SK-N-SH treated with all-trans-retinoic acid at 6 μM for 48 hours (cell line): Measurements from ENCODE around the gene SRGAP1.

Experiments
- ARNTL ChIP-seq: fragments of 450-650 bp; formaldehyde crosslinking; IDR thresholded peaks from 2 replicates; pipeline ENCODE4 v1.5.0; 2020; ENCODE audit warnings: low read depth, mild to moderate bottlenecking, moderate library complexity, borderline replicate concordance
- BACH2 ChIP-seq: fragments of 250-450 bp; sonication (Bioruptor Pico); IDR thresholded peaks from 2 replicates; pipeline ENCODE4 v1.9.0; 2021; ENCODE audit warnings: mild to moderate bottlenecking, borderline replicate concordance
- RARB ChIP-seq: fragments of 250-450 bp; sonication (Bioruptor Pico); IDR thresholded peaks from 2 replicates; pipeline ENCODE4 v1.8.0; 2021; ENCODE audit warnings: mild to moderate bottlenecking, moderate library complexity
- TF ChIP-seq, protein P1 (sequence below): fragments of 250-450 bp; sonication (Bioruptor Pico); IDR thresholded peaks from 2 replicates; pipeline ENCODE4 v1.8.0; 2020; ENCODE audit warnings: mild to moderate bottlenecking, moderate library complexity, borderline replicate concordance

DNA sequence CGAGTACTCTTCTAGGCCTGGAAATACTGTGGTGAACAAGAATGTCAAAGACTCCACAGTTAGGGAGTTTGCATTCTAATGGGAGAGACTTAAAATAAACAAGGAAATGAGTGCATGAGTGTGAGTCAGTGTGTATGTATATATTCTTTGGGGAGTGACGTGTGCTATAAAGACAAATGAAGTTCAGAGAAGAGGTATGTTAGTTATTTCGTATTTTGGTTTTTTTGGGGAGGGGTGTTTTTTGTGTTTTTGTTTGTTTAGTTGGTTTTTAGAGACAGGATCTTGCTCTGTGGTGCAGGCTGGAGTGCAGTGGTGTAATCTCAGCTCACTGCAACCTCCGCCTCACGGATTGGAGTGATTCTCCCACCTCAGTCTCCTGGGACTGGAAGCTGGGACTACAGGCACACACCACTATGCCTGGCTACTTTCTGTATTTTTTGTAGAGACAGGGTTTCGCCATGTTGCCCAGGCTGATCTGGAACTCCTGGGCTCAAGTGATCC, 74.3 kb downstream of the SRGAP1 start:
- TF ChIP-seq BACH2 (CRISPR knock-in tag) (no peak), ARNTL (CRISPR knock-in tag) (no peak), RARB (CRISPR knock-in tag) (no peak)
- TF ChIP-seq, protein P1, sequence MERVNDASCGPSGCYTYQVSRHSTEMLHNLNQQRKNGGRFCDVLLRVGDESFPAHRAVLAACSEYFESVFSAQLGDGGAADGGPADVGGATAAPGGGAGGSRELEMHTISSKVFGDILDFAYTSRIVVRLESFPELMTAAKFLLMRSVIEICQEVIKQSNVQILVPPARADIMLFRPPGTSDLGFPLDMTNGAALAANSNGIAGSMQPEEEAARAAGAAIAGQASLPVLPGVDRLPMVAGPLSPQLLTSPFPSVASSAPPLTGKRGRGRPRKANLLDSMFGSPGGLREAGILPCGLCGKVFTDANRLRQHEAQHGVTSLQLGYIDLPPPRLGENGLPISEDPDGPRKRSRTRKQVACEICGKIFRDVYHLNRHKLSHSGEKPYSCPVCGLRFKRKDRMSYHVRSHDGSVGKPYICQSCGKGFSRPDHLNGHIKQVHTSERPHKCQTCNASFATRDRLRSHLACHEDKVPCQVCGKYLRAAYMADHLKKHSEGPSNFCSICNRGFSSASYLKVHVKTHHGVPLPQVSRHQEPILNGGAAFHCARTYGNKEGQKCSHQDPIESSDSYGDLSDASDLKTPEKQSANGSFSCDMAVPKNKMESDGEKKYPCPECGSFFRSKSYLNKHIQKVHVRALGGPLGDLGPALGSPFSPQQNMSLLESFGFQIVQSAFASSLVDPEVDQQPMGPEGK (CRISPR knock-in tag) = no peak
